GM19193 (cell line): ENCODE measurements around the gene ST8SIA1.

Experiments used
- POLR2A ChIP-seq: IDR thresholded peaks from 4 replicates; pipeline ENCODE4 v1.6.1; 2011; ENCODE audit not compliant: insufficient read depth, insufficient read length; ENCODE audit errors: extremely low read depth

The ST8SIA1 gene

DNA sequence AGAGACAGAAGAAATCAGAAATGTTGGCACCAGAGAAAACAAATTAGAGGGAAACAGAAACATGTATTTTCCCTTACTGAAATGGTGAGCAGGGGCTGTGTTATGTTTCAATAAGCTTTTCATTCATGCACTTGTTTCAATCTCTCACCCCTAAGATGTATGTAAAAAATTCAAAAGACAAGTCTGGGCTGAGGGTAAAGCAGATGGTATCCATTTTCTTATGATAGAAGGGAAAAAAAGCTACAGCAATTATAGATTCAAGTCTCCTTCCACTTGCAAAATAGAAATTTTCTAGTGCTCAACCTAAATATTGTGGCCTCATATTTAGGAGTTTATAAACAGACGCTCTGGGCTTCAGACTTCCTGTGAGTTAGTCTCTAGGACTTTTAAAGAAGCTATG is 138.3 kb downstream of the ST8SIA1 start:
- no peak for TF ChIP-seq POLR2A

DNA sequence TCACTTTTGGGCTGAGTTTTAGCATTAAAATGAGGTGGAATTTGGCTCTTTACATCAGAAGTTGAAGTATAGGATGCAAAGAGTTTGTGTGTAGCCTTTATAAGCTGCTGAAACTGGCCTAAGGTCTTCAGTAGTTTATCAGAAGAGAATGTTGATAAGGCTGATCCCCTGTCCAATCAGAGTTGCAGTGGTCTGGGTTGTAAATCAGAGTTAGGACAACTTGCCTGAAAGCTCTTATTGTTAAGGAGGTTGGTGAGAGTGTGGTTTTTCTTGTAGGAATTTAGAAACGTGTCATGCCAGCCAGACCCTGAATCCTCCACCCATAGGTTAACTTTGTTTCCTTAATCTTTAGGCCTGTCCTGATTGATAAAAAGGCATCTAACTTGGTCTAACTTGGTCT is 143.5 kb downstream of the ST8SIA1 start:
- no peak for TF ChIP-seq POLR2A

DNA sequence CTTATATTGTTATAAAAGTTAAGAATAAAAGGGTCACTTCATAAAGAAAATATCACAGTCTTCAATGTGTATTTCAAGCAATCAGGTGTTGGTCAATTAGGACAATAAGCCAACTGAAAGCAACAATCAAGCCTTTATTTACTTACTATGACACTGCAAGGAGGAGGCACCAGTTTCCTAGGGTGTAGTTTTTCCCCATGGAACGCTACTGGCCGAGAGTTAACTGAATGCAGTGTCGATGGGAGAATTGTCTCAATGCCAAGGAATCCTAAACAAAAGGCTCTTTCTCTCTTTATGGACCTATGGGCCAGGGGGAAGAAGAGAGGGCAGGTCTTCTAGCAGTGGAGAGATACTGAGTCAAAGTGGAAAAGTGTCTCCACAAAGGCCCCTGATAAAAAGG is 146.1 kb downstream of the ST8SIA1 start:
- TF ChIP-seq POLR2A: no peak

DNA sequence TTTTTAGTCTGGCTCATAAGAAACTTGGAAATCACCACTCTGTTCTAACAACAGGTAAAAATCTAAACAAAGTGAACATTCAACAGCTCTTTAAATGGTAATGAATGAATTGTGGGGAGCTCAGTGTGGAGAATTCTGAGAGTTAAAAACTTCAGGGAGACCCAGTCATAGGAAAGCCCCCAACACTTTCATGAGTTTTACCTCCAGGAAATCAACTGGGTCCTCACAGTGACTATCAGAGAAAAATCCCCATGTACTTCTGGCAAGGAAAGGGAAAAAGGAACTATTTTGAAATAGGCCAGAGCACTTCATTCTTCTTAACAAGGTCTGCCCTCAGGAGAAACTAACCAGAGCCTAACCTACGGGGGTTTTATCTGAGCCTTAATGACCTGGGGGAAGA is 153.8 kb downstream of the ST8SIA1 start:
- no peak for TF ChIP-seq POLR2A

DNA sequence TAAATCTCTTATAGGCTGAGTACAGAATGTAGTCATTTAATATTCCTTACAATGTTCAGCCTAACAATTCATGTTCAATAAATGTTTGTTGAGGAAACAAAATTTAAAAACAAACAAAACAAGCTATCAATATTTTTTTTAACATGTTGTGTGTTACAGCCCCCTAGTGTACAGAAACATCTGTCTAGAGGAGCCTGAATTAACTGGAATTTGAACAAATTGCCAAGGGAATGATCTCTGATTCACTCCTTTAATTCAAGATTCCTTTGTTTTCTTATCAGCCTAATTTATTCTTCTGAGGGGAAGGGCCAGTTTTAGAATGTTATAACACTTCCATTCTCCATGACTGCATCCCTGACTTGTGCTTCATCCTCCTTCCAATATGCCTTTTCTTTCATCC is 161.3 kb downstream of the ST8SIA1 start:
- TF ChIP-seq POLR2A: no peak

DNA sequence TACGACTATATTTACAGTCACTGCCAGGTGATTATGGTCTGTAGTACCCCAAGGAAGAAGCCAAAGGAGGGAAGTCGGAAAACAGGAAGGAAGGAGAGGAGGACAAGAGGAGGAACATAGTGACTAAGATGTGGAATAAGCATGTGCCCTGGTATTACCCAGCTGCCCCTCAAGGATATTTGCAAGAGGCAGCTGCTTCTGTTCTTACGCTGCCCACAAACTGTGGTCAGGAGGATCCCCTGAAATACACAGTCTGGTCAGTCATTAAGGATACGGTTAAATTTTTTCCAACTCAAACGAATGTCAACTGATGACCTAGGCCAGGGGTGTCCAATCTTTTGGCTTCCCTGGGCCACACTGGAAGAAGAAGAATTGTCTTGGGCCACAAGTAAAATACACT is 162.0 kb downstream of the ST8SIA1 start:
- TF ChIP-seq POLR2A: no peak

DNA sequence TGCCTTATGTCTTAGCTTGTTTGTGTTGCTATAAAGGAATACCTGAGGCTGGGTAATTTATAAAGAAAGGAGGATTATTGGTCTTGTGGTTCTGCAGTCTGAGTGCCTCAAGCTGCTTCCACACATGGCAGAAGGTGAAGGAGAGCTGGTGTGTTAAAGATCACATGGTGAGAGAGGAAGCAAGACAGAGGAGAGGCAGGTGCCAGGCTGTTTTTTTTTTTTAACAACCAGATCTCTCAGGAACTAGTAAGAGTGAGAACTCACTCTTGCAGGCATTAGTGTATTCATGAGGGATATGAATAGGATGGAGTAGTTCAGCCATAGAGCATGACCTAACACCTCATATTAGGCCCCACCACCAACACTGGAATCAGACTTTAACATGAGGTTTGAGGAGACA is 165.1 kb downstream of the ST8SIA1 start:
- no peak for TF ChIP-seq POLR2A

DNA sequence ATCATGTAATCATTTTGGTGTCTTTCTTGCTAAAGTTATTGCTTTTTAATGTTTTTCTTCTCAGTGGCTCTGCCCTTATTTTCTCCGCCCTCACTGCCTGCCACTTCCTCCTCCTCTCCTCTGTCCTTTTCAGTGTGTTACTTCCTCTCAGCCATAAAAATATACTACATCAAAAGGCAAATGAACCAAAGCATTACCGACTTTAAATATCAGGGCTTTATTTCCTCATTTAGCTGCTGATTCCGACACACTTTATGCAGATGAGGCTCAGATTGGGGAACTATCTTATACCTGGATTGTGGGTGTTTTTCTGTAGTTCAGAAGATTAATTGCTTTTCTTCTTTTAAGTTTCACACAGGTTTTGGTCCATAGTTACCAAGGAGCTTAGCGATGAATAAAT is 170.4 kb downstream of the ST8SIA1 start:
- TF ChIP-seq POLR2A: no peak

DNA sequence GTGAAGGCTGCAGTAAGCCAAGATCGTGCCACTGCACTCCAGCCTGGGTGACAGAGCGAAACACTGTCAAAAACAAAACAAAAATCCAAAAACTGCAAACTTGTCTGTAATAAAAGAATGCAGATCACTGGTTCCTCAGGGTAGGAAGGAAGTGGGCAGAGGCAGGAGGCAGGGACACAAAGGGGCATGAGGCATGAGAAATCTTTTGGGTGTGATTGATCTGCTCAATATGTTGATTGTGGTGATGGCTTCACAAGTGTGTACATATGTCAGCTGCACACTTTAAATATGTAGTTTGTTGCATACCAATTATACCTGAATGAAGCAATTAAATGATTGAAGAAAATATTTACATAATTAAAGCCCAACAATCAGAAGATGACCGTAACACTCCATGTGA is 170.9 kb downstream of the ST8SIA1 start:
- TF ChIP-seq POLR2A: no peak

DNA sequence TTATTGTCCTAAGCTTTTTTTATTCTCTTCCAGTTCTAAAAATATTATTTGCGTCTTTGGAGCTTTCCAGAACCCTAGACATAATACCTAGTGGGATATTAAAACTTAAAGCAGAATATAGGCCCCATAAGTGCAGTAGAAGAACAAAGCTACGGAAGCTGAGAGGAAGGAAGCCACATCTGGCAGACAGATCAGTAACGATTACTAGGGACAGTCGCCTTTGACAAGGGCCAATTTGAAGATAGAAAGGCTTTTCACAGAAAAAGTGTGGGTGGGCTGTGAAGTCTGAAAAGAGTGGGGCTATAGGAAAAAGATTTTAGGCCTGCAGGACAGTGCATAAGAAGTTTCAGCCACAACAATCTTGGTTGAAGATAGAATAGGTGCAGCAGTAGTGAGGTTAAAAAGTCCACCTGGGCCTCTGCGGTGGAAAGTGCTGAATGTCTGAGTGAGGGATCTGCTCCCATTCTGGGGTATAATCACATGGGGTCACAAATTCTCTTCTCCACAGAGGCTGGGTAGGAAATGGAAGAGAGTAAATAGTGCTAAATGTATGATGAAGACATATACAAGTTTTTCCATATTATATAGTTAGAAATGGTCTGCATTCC is 174.0 kb downstream of the ST8SIA1 start:
- no peak for TF ChIP-seq POLR2A
